Uterus (tissue), 4 donors: ENCODE measurements around the gene NMNAT2. TPM values are rescaled to one million over a fixed set of nuclear protein-coding genes. Genes with fewer than 3 reads are reported as not detected.

ENCODE experiments used
- DNase-seq, 2 donors: peaks; one replicate each; pipeline ENCODE4 v3.0.0-alpha.2; 2019 to 2020
- H3K27ac ChIP-seq, 2 donors: fragments of 200-600 bp; sonication (generic); 1 replicate in 1 of 2; 2 replicates in 1 of 2; pipeline ENCODE4 v1.5.1; 2016 to 2018
- H3K27me3 ChIP-seq, 2 donors: fragments of 200-600 bp; sonication (generic); one replicate each; pipeline ENCODE4 v1.5.1; 2018 to 2019; ENCODE audit warnings: control low read depth in 1 of 2
- H3K36me3 ChIP-seq, 2 donors: fragments of 200-600 bp; sonication (generic); one replicate each; pipeline ENCODE4 v1.5.1; 2019; ENCODE audit warnings: control low read depth in 1 of 2
- H3K4me1 ChIP-seq, 2 donors: fragments of 200-600 bp; sonication (generic); one replicate each; pipeline ENCODE4 v1.5.1; 2018 to 2019; ENCODE audit warnings: control low read depth in 1 of 2
- H3K4me3 ChIP-seq, 2 donors: fragments of 200-600 bp; sonication (generic); 1 replicate in 1 of 2; 2 replicates in 1 of 2; pipeline ENCODE4 v1.5.1; 2018 to 2019; ENCODE audit warnings: mild to moderate bottlenecking in 1 of 2
- H3K9me3 ChIP-seq, 2 donors: fragments of 200-600 bp; sonication (generic); one replicate each; pipeline ENCODE4 v1.5.1; 2019; ENCODE audit warnings: control low read depth in 1 of 2
- CTCF ChIP-seq, 4 experiments: fragments of 200-600 bp in 2 of 4; fragments of 450-650 bp in 2 of 4; sonication (generic) in 2 of 4; IDR thresholded peaks; one replicate each; pipeline ENCODE4 v1.5.1; 2016 to 2019; ENCODE audit warnings: antibody characterized with exemption in 4 of 4, mild to moderate bottlenecking in 2 of 4, moderate library complexity in 1 of 4
- POLR2A ChIP-seq, 2 donors: fragments of 450-650 bp; IDR thresholded peaks; one replicate each; pipeline ENCODE4 v1.6.1; 2016; ENCODE audit warnings: antibody characterized with exemption in 2 of 2, mild to moderate bottlenecking in 1 of 2, moderate library complexity in 1 of 2
- intact Hi-C: fragments of 100-400 bp; cut with DNase I; formaldehyde crosslinking; loops from one replicate; pipeline ENCODE4 v1.15.1; 2023; ENCODE audit warnings: low total_unique reads
- total RNA-seq, 4 donors: library from RNA; depleted of rRNA in 3 of 4; stranded (reverse); fragments of >200 nt in 3 of 4; gene quantifications; one replicate each; pipeline versions ENCODE4 v1.1.0 to v1.2.4, GENCODE V29; 2014 to 2023
- donor health status: DM: yes; HTN: yes; CAD: no.

NMNAT2 gene
- total RNA-seq, 4 donors from 2014 or later, result 0.85 to 2.8 (median 1.5) TPM; not detected in 1

- no peak overlapping the region for H3K4me3 ChIP-seq
Observed at GRCh38 chr1:183349201-183349711, 68.9 kb downstream of the NMNAT2 start.

DNA sequence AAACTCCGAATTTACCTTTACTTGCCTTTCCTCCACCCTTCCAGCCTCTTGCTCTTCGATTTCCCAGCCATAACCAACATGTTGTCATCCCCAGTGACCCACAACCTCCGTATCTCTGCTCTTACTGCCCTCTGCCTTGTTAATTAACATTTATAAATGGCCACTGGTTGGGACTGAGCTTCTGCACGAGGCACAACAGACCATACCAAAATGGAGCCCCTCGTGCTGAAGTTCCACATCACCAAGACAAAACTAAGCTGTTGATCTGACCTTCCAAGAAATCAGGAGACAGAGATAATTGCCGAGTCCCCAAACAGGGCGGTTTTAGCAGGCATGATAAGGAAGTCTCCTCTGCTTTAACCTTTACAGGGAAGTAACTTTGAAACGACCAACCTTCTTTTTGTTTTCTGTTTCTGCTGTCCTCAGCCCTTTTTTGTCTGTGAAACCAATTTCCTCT, 71.9 kb downstream of the NMNAT2 start:
- TF ChIP-seq POLR2A (IDR thresholded peaks at IDR 0.05) (no peak), CTCF (IDR thresholded peaks at IDR 0.05) (no peak)
- H3K27ac ChIP-seq, result no peak overlapping the region
- no peaks in the 10 kb centered on the region for H3K9me3 ChIP-seq
- intact Hi-C loops, result no loop called here
- H3K36me3 ChIP-seq, result no peaks in the 10 kb centered on the region
- no peaks in the 10 kb centered on the region for H3K27me3 ChIP-seq
- DNase-seq, result no peak
- no peak overlapping the region for H3K4me3 ChIP-seq
- peaks cover 0 to 5% of the 10 kb centered on the region in 2 donors for H3K4me1 ChIP-seq

More at GRCh38 chr1:183349201-183349711, 68.9 kb downstream of the NMNAT2 start:
- no peak for TF ChIP-seq POLR2A (IDR thresholded peaks at IDR 0.05)
- no peak for TF ChIP-seq CTCF (IDR thresholded peaks at IDR 0.05)
- Histone ChIP-seq H3K4me1 (peaks cover 0 to 5% of the 10 kb centered on the region in 2 donors), H3K36me3 (no peaks in the 10 kb centered on the region), H3K9me3 (no peaks in the 10 kb centered on the region), H3K27me3 (no peaks in the 10 kb centered on the region), H3K27ac (peak overlapping the region; percentile 11 to 36)
- DNase-seq, result peak in 1 of 2 donors; percentile 21
- intact Hi-C loops, result no loop called here

GRCh38 chr1:183339556-183340167, 78.5 kb downstream of the NMNAT2 start:
- intact Hi-C loops, result no loop called here
- no peak overlapping the region for H3K4me3 ChIP-seq
- H3K27me3 ChIP-seq, result no peaks in the 10 kb centered on the region
- TF ChIP-seq CTCF (IDR thresholded peaks at IDR 0.05) (no peak), POLR2A (IDR thresholded peaks at IDR 0.05) (no peak)
- no peaks in the 10 kb centered on the region for H3K9me3 ChIP-seq
- DNase-seq, result no peak
- H3K27ac ChIP-seq, result no peak overlapping the region
- no peaks in the 10 kb centered on the region for H3K36me3 ChIP-seq
- no peaks in the 10 kb centered on the region for H3K4me1 ChIP-seq

DNA sequence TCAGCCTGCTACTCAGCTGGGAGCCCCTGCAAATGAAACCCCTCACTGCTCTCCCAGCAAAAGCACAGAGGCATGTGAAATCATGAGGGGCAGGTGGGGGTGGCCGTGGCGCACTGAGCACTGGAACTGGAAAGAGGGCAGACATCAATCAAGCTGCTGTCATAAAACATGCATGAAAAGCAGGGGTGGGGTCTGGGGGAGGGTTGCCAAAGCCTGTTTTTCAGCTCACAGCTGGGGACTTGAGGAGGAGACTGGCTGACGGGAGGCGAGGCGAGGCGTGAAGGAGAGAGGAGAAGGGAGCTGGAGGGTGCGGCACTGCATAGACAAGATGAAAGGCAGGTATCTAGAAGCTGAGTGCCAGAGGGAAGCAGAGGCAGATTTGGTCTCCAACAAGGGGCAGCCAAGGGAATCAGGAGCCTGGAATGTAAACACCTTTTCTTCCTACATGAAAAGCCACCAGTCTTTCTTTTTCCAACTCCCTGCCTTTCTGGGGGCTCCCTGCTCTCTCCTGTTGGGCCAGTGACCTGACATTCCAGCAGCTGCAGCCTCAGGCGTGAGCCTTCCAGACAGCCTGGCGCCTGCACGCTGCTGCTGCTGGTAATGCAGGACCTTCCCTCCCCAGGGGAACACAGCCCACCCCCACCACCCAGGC, 87.0 kb downstream of the NMNAT2 start:
- H3K27ac ChIP-seq, result no peak overlapping the region
- no peak for DNase-seq
- no peaks in the 10 kb centered on the region for H3K36me3 ChIP-seq
- TF ChIP-seq CTCF (IDR thresholded peaks at IDR 0.05), result no peak
- TF ChIP-seq POLR2A (IDR thresholded peaks at IDR 0.05), result no peak
- no peaks in the 10 kb centered on the region for H3K9me3 ChIP-seq
- no peaks in the 10 kb centered on the region for H3K4me1 ChIP-seq
- H3K27me3 ChIP-seq, result no peaks in the 10 kb centered on the region
- intact Hi-C loops, result no loop called here
- no peak overlapping the region for H3K4me3 ChIP-seq

GRCh38 chr1:183330335-183330734, 87.8 kb downstream of the NMNAT2 start:
- no peak overlapping the region for H3K27ac ChIP-seq
- H3K9me3 ChIP-seq, result no peaks in the 10 kb centered on the region
- H3K4me1 ChIP-seq, result no peaks in the 10 kb centered on the region
- intact Hi-C loops, result no loop called here
- TF ChIP-seq CTCF (IDR thresholded peaks at IDR 0.05) (no peak), POLR2A (IDR thresholded peaks at IDR 0.05) (no peak)
- no peaks in the 10 kb centered on the region for H3K27me3 ChIP-seq
- DNase-seq, result no peak
- no peaks in the 10 kb centered on the region for H3K36me3 ChIP-seq
- no peak overlapping the region for H3K4me3 ChIP-seq
